Endothelial cell of umbilical vein (primary cell): ENCODE measurements around the gene EPS8. TPM values are rescaled to one million over a fixed set of nuclear protein-coding genes. Genes with fewer than 3 reads are reported as not detected.

Experiments
- BruUV-seq: library from RNA; stranded (reverse); fragments of 400-500 nt; replicated peaks from 2 replicates; lab custom pipeline; 2021; lab: Mats Ljungman, UMichigan
- CTCF ChIA-PET: fragments of 300-600, 350-600 bp; sonication (Branson Sonifier 250); formaldehyde crosslinking; loops from one replicate; lab custom pipeline; 2021; ENCODE audit warnings: antibody characterized with exemption, inconsistent platforms; lab: Charles Lee
- POLR2A ChIA-PET: fragments of 300-600, 350-600 bp; sonication (Branson Sonifier 250); formaldehyde crosslinking; loops from one replicate; lab custom pipeline; 2021; ENCODE audit warnings: antibody characterized with exemption, inconsistent platforms; lab: Charles Lee
- DNase-seq: peaks from one replicate; pipeline ENCODE4 v3.0.0-alpha.2; 2011; ENCODE audit warnings: low read depth, low spot score
- FAIRE-seq: peaks from 2 replicates; lab custom pipeline; 2011; peaks lifted over from hg19 to GRCh38; lab: Jason Lieb, UNC
- H2AFZ ChIP-seq: 2 replicates; pipeline ENCODE4 v1.6.0; 2012; ENCODE audit warnings: low read depth, low read length, control low read depth, inconsistent platforms
- H3K27ac ChIP-seq: 2 replicates; pipeline ENCODE4 v1.5.1; 2011; ENCODE audit warnings: low read depth, mild to moderate bottlenecking, control low read depth, low read length, moderate library complexity; ENCODE audit not compliant: insufficient read depth
- H3K27me3 ChIP-seq, 2 experiments: 2 replicates each; pipeline versions ENCODE4 v1.6.0 to v1.6.1; 2011; ENCODE audit warnings: low read length in 2 of 2, mixed read lengths in 1 of 2; ENCODE audit not compliant: control insufficient read depth in 2 of 2, insufficient read depth in 2 of 2
- H3K36me3 ChIP-seq, 2 experiments: 2 replicates in 1 of 2; 3 replicates in 1 of 2; pipeline ENCODE4 v1.5.1; 2011; ENCODE audit warnings: low read length in 2 of 2, mild to moderate bottlenecking in 1 of 2, moderate library complexity in 1 of 2; ENCODE audit not compliant: control insufficient read depth in 2 of 2, insufficient read depth in 2 of 2; ENCODE audit errors: extremely low read depth in 1 of 2
- H3K4me1 ChIP-seq: 3 replicates; pipeline ENCODE4 v1.5.1; 2011; ENCODE audit warnings: mild to moderate bottlenecking, low read length; ENCODE audit not compliant: control insufficient read depth, insufficient read depth; ENCODE audit errors: extremely low read depth
- H3K4me2 ChIP-seq: 2 replicates; pipeline ENCODE4 v1.6.1; 2011; ENCODE audit warnings: low read length, control low read depth, mixed read lengths; ENCODE audit not compliant: insufficient read depth
- H3K4me3 ChIP-seq, 3 experiments: fragments of 200-600 bp in 1 of 3; sonication (generic), shearing (Covaris generic) in 1 of 3; replicated peaks in 1 of 3; 2 replicates each; pipeline ENCODE4 v1.5.1; 2011 to 2016; ENCODE audit warnings: control low read depth in 3 of 3, low read length in 3 of 3, mild to moderate bottlenecking in 2 of 3, inconsistent platforms in 1 of 3, low read depth in 1 of 3, moderate library complexity in 1 of 3; ENCODE audit not compliant: insufficient read depth in 1 of 3
- H3K79me2 ChIP-seq: 2 replicates; pipeline ENCODE4 v1.6.0; 2012; ENCODE audit warnings: low read length, inconsistent platforms; ENCODE audit not compliant: control insufficient read depth, insufficient read depth
- H3K9ac ChIP-seq: replicated peaks from 2 replicates; pipeline ENCODE3; 2011; ENCODE audit warnings: low read length, control low read depth; ENCODE audit not compliant: insufficient read depth; ENCODE audit errors: extremely low read depth
- H3K9me1 ChIP-seq: replicated peaks from 3 replicates; pipeline ENCODE4 v1.6.0; 2011; ENCODE audit warnings: mild to moderate bottlenecking, low read length; ENCODE audit not compliant: control insufficient read depth, insufficient read depth; ENCODE audit errors: extremely low read depth
- H3K9me3 ChIP-seq: replicated peaks from 2 replicates; pipeline ENCODE4 v1.5.1; 2012; ENCODE audit warnings: low read length, inconsistent platforms; ENCODE audit not compliant: control insufficient read depth, insufficient read depth
- H4K20me1 ChIP-seq: replicated peaks from 2 replicates; pipeline ENCODE3; 2011; ENCODE audit warnings: mild to moderate bottlenecking, low read length; ENCODE audit not compliant: control insufficient read depth, insufficient read depth; ENCODE audit errors: extremely low read depth
- FOS ChIP-seq: IDR thresholded peaks from 2 replicates; pipeline ENCODE4 v1.6.1; 2011; ENCODE audit warnings: mild to moderate bottlenecking, low read length, moderate library complexity, borderline replicate concordance; ENCODE audit not compliant: insufficient read depth
- GATA2 ChIP-seq: IDR thresholded peaks from 2 replicates; pipeline ENCODE4 v1.7.0; 2011; ENCODE audit warnings: low read depth, mild to moderate bottlenecking, moderate library complexity, mixed read lengths, low read length; ENCODE audit not compliant: insufficient read length, insufficient read depth
- JUN ChIP-seq: IDR thresholded peaks from 2 replicates; pipeline ENCODE4 v1.6.1; 2011; ENCODE audit warnings: borderline replicate concordance, low read depth; ENCODE audit not compliant: insufficient read length, insufficient read depth
- POLR2AphosphoS5 ChIP-seq: IDR thresholded peaks from 2 replicates; pipeline ENCODE4 v1.6.1; 2012; ENCODE audit warnings: low read depth, mild to moderate bottlenecking, control low read depth, low read length, moderate library complexity; ENCODE audit not compliant: insufficient read depth
- dilution Hi-C: fragments of 300-500 bp; cut with MboI; formaldehyde crosslinking; loops from one replicate; pipeline ENCODE4 v1.15.0; 2019; ENCODE audit warnings: low sequenced_read_pairs; ENCODE audit not compliant: extremely low pct_ligation_motif_present
- intact Hi-C: fragments of 100-400 bp; cut with micrococcal nuclease; formaldehyde crosslinking; loops from one replicate; pipeline ENCODE4 v1.10.0; 2022
- polyA plus RNA-seq, 4 experiments: library from polyadenylated mRNA; depleted of rRNA in 3 of 4; stranded (reverse) in 3 of 4; unstranded in 1 of 4; fragments of >200 nt; gene quantifications; 2 replicates each; pipeline versions ENCODE4 v1.2.1 to v1.2.3, GENCODE V29; 2011 to 2012; ENCODE audit warnings: missing spikeins in 1 of 4
- total RNA-seq: library from RNA; stranded (reverse); gene quantifications from 2 replicates; pipeline ENCODE4 v1.2.3, GENCODE V29; 2021
- TF ChIP-seq, protein P1 (sequence below): IDR thresholded peaks from 2 replicates; pipeline ENCODE4 v1.6.1; 2011; ENCODE audit not compliant: insufficient read depth, insufficient read length

EPS8 gene
- total and polyA plus RNA-seq, 2 donors (not counting 3 experiments of a cell fraction or from before 2014, with no cell fraction given), result 8.4 to 11.9 TPM

DNA sequence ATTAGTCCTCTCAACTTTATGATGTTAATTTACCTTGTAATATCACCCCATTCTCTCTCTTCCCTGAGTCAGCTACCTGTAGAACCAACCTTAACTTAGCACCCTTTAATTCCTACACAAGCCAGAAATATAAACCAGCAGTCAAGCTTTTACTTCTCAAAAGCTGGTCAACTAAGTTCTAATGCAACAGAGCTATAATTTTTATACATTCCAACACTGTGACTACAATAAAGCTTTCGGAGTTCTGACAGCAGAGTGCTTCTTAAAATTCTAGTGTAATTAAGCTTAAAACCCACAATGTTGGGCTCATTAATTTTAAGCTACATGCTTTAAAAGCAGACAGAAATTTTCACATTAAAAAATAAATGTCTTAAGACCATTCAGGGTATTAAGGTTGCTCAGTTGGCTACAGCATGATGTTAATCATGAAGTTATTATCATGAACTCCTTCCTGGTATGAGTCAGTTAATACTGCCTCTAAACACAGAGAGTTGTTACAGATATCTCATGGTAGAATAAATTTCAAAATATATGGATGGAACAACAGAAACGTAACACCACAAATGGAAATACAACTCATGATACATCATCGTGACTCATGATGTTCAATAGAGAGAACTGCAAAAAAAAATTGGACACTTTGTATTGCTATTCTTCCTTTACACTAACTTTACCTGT lies 126.7 kb downstream of the EPS8 start:
- intact Hi-C loops, result loop anchor here (5.0 kb wide), 1 partner anchor 35 kb away; no protein-coding TSS in a partner anchor
- Histone ChIP-seq H3K9me1 (no peaks in the 10 kb centered on the region), H3K27ac (peak overlapping the region; percentile 66), H3K36me3 (no peaks in the 10 kb centered on the region), H3K4me3 (no peak overlapping the region), H3K9me3 (no peaks in the 10 kb centered on the region), H4K20me1 (no peaks in the 10 kb centered on the region), H3K4me2 (peak overlapping the region; percentile 36), H3K9ac (no peak overlapping the region), H3K79me2 (no peaks in the 10 kb centered on the region), H3K27me3 (no peaks in the 10 kb centered on the region), H2AFZ (no peak overlapping the region), H3K4me1 (peaks cover 16% of the 10 kb centered on the region)
- DNase-seq, result peak; percentile 61
- peak; percentile 43 for FAIRE-seq
- BruUV-seq, result TSS peak; percentile 67
- dilution Hi-C loops, result no loop called here
- POLR2A ChIA-PET, result no interaction called here
- TF ChIP-seq FOS (peak; percentile 88), JUN (peak; percentile 61), GATA2 (no peak)
- CTCF ChIA-PET, result interaction anchor here (0.6 to 2.5 kb wide), 10 partner anchors 11 to 78 kb away, joined by 3 to 12 read pairs (median 4); no protein-coding TSS in a partner anchor

DNA sequence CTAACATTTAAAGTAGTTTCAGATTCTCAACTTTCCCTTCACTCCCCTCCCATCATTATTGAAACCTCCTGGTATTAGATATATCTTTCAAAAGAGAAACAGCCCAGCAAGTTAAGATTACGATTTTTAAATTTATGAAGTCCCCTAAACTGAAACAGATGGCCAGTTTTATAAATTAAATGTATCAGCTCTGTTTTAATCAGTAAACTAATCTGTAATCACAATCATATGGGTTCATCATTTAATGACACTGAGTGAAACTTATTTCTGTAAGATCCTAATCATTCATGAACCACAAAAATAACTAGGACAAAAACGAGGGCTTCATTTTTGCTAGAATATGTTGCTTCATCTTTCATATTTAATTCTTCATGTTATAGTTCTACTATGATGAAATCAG lies 137.8 kb downstream of the EPS8 start:
- FAIRE-seq (no peak), DNase-seq (no peak)
- H3K79me2 ChIP-seq, result no peaks in the 10 kb centered on the region
- H4K20me1 ChIP-seq, result no peaks in the 10 kb centered on the region
- POLR2A ChIA-PET, result no interaction called here
- no peak overlapping the region for H3K4me2 ChIP-seq
- no peak overlapping the region for H3K4me3 ChIP-seq
- no peaks in the 10 kb centered on the region for H3K9me3 ChIP-seq
- H3K36me3 ChIP-seq, result no peaks in the 10 kb centered on the region
- no TSS peak for BruUV-seq
- dilution Hi-C loops, result no loop called here
- no peak overlapping the region for H3K9ac ChIP-seq
- no peak overlapping the region for H2AFZ ChIP-seq
- no peaks in the 10 kb centered on the region for H3K4me1 ChIP-seq
- H3K27me3 ChIP-seq, result no peaks in the 10 kb centered on the region
- intact Hi-C loops, result no loop called here
- CTCF ChIA-PET, result no interaction called here
- no peak overlapping the region for H3K27ac ChIP-seq
- H3K9me1 ChIP-seq, result peaks cover 2% of the 10 kb centered on the region
- TF ChIP-seq FOS (no peak), GATA2 (no peak), POLR2AphosphoS5 (no peak)
- TF ChIP-seq, protein P1, sequence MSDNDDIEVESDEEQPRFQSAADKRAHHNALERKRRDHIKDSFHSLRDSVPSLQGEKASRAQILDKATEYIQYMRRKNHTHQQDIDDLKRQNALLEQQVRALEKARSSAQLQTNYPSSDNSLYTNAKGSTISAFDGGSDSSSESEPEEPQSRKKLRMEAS, result no peak
